CD4-positive, alpha-beta T cell (primary cell): Measurements from ENCODE around the gene TMEM52. TPM values are rescaled to one million over a fixed set of nuclear protein-coding genes. Genes with fewer than 3 reads are reported as not detected.

ENCODE experiments used
- ATAC-seq: fragments of 200-7000 bp; cut with Tn5 transposase; one replicate; pipeline ENCODE4 v1.10.0; 2022; ENCODE audit warnings: mild to moderate bottlenecking; ENCODE audit not compliant: poor library complexity
- CTCF ChIA-PET: fragments of 350-600 bp; sonication (Branson Sonifier 250); formaldehyde crosslinking; loops from one replicate; lab custom pipeline; 2021; ENCODE audit warnings: antibody characterized with exemption, inconsistent platforms; lab: Charles Lee
- POLR2A ChIA-PET: fragments of 350-600 bp; sonication (Branson Sonifier 250); formaldehyde crosslinking; loops from one replicate; lab custom pipeline; 2021; ENCODE audit warnings: antibody characterized with exemption, inconsistent platforms; lab: Charles Lee
- DNase-seq, 14 experiments: peaks; one replicate each; pipeline ENCODE4 v3.0.0-alpha.2; 2013 to 2020; ENCODE audit warnings: mixed read lengths in 2 of 14
- H3K27ac ChIP-seq, 2 donors: one replicate each; pipeline versions ENCODE4 v1.5.1 to v1.7.0; 2013; ENCODE audit warnings: low read length in 2 of 2, low read depth in 1 of 2, mild to moderate bottlenecking in 1 of 2
- H3K27me3 ChIP-seq, 2 experiments: 1 replicate in 1 of 2; 2 replicates in 1 of 2; pipeline versions ENCODE4 v1.6.1 to v1.7.0; 2013; ENCODE audit warnings: low read length in 2 of 2, control low read depth in 1 of 2, mild to moderate bottlenecking in 1 of 2, moderate library complexity in 1 of 2; ENCODE audit not compliant: insufficient read depth in 2 of 2, control insufficient read depth in 1 of 2
- H3K36me3 ChIP-seq: one replicate; pipeline ENCODE4 v1.6.1; 2013; ENCODE audit warnings: low read length, control low read depth; ENCODE audit not compliant: insufficient read depth
- H3K4me1 ChIP-seq: one replicate; pipeline ENCODE4 v1.6.1; 2013; ENCODE audit warnings: low read length, control low read depth; ENCODE audit not compliant: insufficient read depth
- H3K4me3 ChIP-seq: one replicate; pipeline ENCODE4 v1.5.1; 2013; ENCODE audit warnings: mild to moderate bottlenecking, low read length, moderate library complexity
- H3K9me3 ChIP-seq, 2 experiments: 1 replicate in 1 of 2; 2 replicates in 1 of 2; pipeline versions ENCODE4 v1.6.1 to v1.7.0; 2013; ENCODE audit warnings: low read length in 2 of 2, mild to moderate bottlenecking in 2 of 2, control low read depth in 1 of 2, moderate library complexity in 1 of 2; ENCODE audit not compliant: control insufficient read depth in 1 of 2, insufficient read depth in 1 of 2
- H3K27ac Mint-ChIP-seq: one replicate; pipeline ENCODE4 v1.8.0; 2020; ENCODE audit warnings: mixed read lengths
- H3K27me3 Mint-ChIP-seq: one replicate; pipeline ENCODE4 v1.8.0; 2021; ENCODE audit warnings: mixed read lengths
- H3K36me3 Mint-ChIP-seq: one replicate; pipeline ENCODE4 v1.8.0; 2021; ENCODE audit warnings: low read depth, mixed read lengths
- H3K4me1 Mint-ChIP-seq: one replicate; pipeline ENCODE4 v1.8.0; 2021; ENCODE audit warnings: low read depth, mixed read lengths
- H3K4me3 Mint-ChIP-seq: one replicate; pipeline ENCODE4 v1.8.0; 2020; ENCODE audit warnings: mild to moderate bottlenecking, mixed read lengths
- H3K9me3 Mint-ChIP-seq: one replicate; pipeline ENCODE4 v1.8.0; 2020; ENCODE audit warnings: mixed read lengths
- intact Hi-C, 2 experiments: fragments of 100-400 bp; cut with DNase I in 1 of 2; cut with micrococcal nuclease in 1 of 2; formaldehyde crosslinking; loops; one replicate each; pipeline versions ENCODE4 v1.15.1 to v1.9.0; 2023 to 2025; cut with DNase I, micrococcal nuclease
- total RNA-seq, 174 experiments: library from RNA in 2 of 174; stranded (reverse) in 2 of 174; gene quantifications; one replicate each; pipeline ENCODE4 v1.2.3 and lab custom pipeline; 2021 to 2026
- TF ChIP-seq, protein P1 (sequence below): fragments of 200-600 bp; IDR thresholded peaks from one replicate; pipeline ENCODE4 v1.8.0; 2022; ENCODE audit warnings: antibody characterized with exemption, mild to moderate bottlenecking

Gene TMEM52
- total RNA-seq, 2 experiments from 2014 or later = 0.49 to 1.9 TPM

DNA sequence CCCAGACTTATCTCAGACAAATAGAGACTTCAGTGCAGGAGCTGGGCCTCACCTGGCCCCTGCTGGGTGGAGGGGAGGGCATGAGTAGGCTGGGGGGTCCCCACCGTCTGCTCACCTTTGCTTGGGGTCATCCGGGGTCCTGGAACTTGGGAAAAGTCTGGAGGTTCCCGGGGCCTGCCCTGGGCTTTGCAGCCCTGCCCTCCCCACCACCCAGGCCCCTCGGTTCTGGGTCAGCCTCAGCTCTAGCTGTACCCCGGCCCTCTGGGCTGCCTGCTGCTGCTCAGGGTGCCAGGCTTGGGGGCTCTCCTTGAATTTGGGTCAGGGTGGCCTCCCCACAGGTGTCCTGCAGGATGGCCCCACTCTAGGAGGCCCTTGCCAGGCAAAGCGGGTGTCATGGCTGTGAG is 2.4 kb upstream of the TMEM52 start:
- Histone ChIP-seq H3K4me3 (no peak overlapping the region), H3K4me1 (peaks cover 26% of the 10 kb centered on the region), H3K27ac (no peak overlapping the region), H3K36me3 (no peaks in the 10 kb centered on the region), H3K27me3 (no peaks in the 10 kb centered on the region), H3K9me3 (no peaks in the 10 kb centered on the region)
- peaks cover 4% of the 10 kb centered on the region for H3K4me1 Mint-ChIP-seq
- ATAC-seq (no peak), DNase-seq (peak in 1 of 14 experiments; percentile 44)
- no peaks in the 10 kb centered on the region for H3K27me3 Mint-ChIP-seq
- no peak overlapping the region for H3K4me3 Mint-ChIP-seq
- ChIA-PET CTCF (interaction anchor here (3.1 kb wide), 1 partner anchor 12 kb away, joined by 13 read pairs; no protein-coding TSS in a partner anchor), POLR2A (no interaction called here)
- no peaks in the 10 kb centered on the region for H3K9me3 Mint-ChIP-seq
- TF ChIP-seq, protein P1, sequence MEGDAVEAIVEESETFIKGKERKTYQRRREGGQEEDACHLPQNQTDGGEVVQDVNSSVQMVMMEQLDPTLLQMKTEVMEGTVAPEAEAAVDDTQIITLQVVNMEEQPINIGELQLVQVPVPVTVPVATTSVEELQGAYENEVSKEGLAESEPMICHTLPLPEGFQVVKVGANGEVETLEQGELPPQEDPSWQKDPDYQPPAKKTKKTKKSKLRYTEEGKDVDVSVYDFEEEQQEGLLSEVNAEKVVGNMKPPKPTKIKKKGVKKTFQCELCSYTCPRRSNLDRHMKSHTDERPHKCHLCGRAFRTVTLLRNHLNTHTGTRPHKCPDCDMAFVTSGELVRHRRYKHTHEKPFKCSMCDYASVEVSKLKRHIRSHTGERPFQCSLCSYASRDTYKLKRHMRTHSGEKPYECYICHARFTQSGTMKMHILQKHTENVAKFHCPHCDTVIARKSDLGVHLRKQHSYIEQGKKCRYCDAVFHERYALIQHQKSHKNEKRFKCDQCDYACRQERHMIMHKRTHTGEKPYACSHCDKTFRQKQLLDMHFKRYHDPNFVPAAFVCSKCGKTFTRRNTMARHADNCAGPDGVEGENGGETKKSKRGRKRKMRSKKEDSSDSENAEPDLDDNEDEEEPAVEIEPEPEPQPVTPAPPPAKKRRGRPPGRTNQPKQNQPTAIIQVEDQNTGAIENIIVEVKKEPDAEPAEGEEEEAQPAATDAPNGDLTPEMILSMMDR = no peak
- H3K27ac Mint-ChIP-seq = no peak overlapping the region
- intact Hi-C loops = no loop called here
- no peaks in the 10 kb centered on the region for H3K36me3 Mint-ChIP-seq

DNA sequence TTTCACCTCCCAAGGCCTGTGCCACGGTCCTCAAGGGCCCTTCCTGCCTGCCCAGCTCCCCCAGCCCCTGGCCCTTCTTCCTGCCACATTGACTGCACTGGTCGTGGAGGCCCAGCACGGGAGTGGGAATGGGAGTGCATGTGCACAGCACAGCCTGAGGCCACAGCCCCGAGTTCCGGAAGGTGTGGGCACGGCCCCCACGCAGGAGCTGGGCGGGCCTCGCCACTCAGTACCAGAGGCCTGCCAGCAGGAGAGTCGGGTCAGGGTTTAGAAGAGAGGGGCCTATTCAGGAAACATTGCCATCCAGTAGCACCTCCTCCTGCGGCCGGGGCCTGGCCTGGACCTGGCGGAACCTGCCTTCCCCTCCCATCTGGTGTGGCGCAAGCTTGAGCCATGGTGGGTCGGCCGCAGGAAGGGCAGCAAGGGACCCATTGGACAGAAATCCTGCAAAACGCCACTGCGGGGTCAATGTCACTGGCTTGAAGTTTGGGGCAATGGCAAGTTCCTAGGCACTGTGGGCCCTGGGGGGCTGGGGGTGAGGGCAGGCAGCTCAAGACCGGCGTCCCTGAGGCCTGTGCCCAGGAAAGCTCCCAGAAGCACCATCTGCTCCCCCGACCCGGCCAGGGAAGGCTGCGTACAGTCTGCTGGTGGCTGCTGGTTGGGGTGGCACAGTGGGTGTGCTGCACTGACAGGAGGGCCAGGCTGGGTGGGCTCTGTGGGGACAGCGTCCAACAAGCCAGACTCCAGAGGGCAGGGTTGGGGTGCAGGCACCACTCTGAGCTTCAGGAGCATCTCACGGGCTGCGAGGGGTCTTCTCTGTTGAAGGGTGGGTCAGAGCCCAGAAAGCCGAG is 1.8 kb upstream of the TMEM52 start:
- Mint-ChIP-seq H3K9me3 (no peaks in the 10 kb centered on the region), H3K4me1 (peaks cover 4% of the 10 kb centered on the region), H3K27ac (no peak overlapping the region), H3K4me3 (no peak overlapping the region), H3K36me3 (no peaks in the 10 kb centered on the region), H3K27me3 (no peaks in the 10 kb centered on the region)
- H3K4me3 ChIP-seq = no peak overlapping the region
- no peaks in the 10 kb centered on the region for H3K9me3 ChIP-seq
- ATAC-seq = no peak
- no peaks in the 10 kb centered on the region for H3K27me3 ChIP-seq
- no peak overlapping the region for H3K27ac ChIP-seq
- intact Hi-C loops = no loop called here
- TF ChIP-seq, protein P1 = no peak
- POLR2A ChIA-PET = interaction anchor here (0.8 kb wide), 1 partner anchor 12 kb away, joined by 3 read pairs; no protein-coding TSS in a partner anchor
- no peaks in the 10 kb centered on the region for H3K36me3 ChIP-seq
- CTCF ChIA-PET = interaction anchor here (3.1 kb wide), 1 partner anchor 12 kb away, joined by 13 read pairs; no protein-coding TSS in a partner anchor
- H3K4me1 ChIP-seq = peaks cover 26% of the 10 kb centered on the region
- DNase-seq = peak in 1 of 14 experiments; percentile 60

DNA sequence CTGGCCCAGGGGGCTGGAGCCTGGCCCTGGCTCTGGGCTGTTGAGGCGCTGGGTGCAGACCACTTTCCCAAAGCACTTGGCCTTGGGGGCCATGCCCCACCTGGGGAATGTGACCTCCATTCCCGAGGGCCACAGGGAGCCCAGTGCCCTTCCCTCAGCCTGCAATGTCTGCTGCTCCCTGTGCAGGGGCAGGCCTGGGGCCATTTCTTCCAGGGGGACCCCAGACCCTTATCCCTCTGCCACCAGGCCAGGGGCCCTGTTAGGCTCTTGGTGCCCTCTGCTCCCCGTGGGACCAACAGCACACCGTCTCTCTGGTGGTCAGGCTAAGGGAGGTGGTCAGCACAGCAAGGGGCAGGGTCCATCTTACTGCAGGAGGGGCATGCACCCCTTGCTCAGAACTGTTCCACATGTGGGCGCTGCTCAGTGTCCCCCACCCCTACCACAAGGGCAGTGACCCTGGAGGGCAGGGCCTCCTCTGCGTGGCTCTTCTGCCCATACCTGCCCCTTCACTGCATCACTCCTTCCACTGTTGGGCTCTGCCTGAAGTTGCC is 1.1 kb upstream of the TMEM52 start:
- Mint-ChIP-seq H3K9me3 (no peaks in the 10 kb centered on the region), H3K27ac (no peak overlapping the region), H3K4me1 (peaks cover 4% of the 10 kb centered on the region), H3K27me3 (no peaks in the 10 kb centered on the region), H3K36me3 (no peaks in the 10 kb centered on the region), H3K4me3 (no peak overlapping the region)
- intact Hi-C loops = no loop called here
- TF ChIP-seq, protein P1 = no peak
- peak in 1 of 14 experiments; percentile 59 for DNase-seq
- Histone ChIP-seq H3K4me1 (peaks cover 26% of the 10 kb centered on the region), H3K27ac (peak overlapping the region; percentile 41 to 52), H3K27me3 (no peaks in the 10 kb centered on the region), H3K9me3 (no peaks in the 10 kb centered on the region), H3K4me3 (peak overlapping the region; percentile 50), H3K36me3 (no peaks in the 10 kb centered on the region)
- no peak for ATAC-seq
- ChIA-PET POLR2A (interaction anchor here (0.8 kb wide), 2 partner anchors 11 kb away, joined by 3 to 5 read pairs; no protein-coding TSS in a partner anchor), CTCF (interaction anchor here (3.1 kb wide), 1 partner anchor 11 kb away, joined by 13 read pairs; no protein-coding TSS in a partner anchor)
